ENCODE results near the gene MYOM1.

DNA sequence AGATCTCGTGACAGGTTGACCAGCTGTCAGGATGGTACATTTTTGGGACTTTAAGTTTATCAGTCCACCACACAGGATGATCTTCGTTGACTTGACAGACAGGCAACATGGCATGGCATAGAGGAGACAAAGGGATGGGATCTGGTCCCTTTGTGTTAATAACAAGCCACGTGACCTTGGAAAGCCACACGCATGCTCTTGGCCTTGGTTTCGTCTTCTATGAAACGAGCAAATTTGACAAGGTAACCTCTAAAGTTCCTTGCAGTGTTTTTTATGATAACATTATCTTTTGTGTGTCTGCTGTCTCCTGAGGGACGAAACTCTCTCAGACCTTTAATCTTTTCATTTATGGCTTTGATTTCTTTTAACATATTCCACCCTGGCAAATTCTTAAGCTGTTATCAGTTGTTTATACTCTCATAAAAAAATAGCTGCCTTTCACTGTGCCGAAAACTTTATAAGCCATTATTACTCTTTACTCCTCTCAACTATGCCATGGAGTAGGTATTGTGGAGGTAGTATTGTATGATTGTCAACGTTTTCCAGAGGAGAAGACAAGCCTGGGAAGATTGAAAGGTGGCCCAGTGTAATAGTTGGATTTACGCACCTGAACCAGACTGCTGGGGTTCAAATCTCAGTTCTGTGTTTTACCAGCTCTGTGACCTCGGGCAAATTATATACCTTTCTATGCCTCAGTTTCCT, 81.3 kb downstream of the MYOM1 start:
- TF ChIP-seq SUZ12 (IDR thresholded peaks at IDR 0.05) (no peak), SP1 (IDR thresholded peaks at IDR 0.05) (no peak), ARNT (IDR thresholded peaks at IDR 0.05) (no peak), CTBP1 (IDR thresholded peaks at IDR 0.05; ENCODE audit: borderline replicate concordance) (no peak), NFRKB (IDR thresholded peaks at IDR 0.05) (no peak), TARDBP (IDR thresholded peaks at IDR 0.05) (no peak), BHLHE40 (IDR thresholded peaks at IDR 0.05; ENCODE audit: borderline replicate concordance) (no peak)
